PC-3 (cell line): ENCODE data around the gene YBX2. TPM values are rescaled to one million over a fixed set of nuclear protein-coding genes. Genes with fewer than 3 reads are reported as not detected.
"Not testable (repeated sequence)": the region's sequence is repeated elsewhere in the genome, so short reads cannot be mapped to it uniquely, and the experiment has no call there.

ENCODE experiments used
- ATAC-seq: fragments of 200-7000 bp; cut with Tn5 transposase; 2 replicates; pipeline ENCODE4 v1.9.1; 2020; ENCODE audit warnings: mild to moderate bottlenecking, moderate library complexity
- BruUV-seq: library from RNA; stranded (reverse); fragments of 400-500 nt; replicated peaks from 2 replicates; lab custom pipeline; 2021; lab: Mats Ljungman, UMichigan
- CTCF ChIA-PET: fragments of 300-600 bp; sonication (Branson Sonifier 250); formaldehyde crosslinking; loops from one replicate; lab custom pipeline; 2022; ENCODE audit warnings: antibody characterized with exemption; lab: Charles Lee
- POLR2A ChIA-PET: fragments of 300-600 bp; sonication (Branson Sonifier 250); formaldehyde crosslinking; loops from one replicate; lab custom pipeline; 2022; ENCODE audit warnings: antibody characterized with exemption; ENCODE audit not compliant: unreplicated experiment; lab: Charles Lee
- DNase-seq: peaks from one replicate; pipeline ENCODE4 v3.0.0-alpha.2; 2015
- H2AFZ ChIP-seq: fragments of 300-600 bp; sonication (generic); 2 replicates; pipeline ENCODE4 v1.6.0; 2016; ENCODE audit warnings: antibody characterized with exemption, low read length
- H3F3A ChIP-seq: fragments of 300-600 bp; sonication (generic); one replicate; pipeline ENCODE4 v1.6.0; 2017; ENCODE audit warnings: antibody characterized with exemption, low read length, control low read depth, mild to moderate bottlenecking; ENCODE audit not compliant: unreplicated experiment
- H3K27ac ChIP-seq: fragments of 300-600 bp; sonication (generic); 2 replicates; pipeline ENCODE4 v1.5.1; 2016; ENCODE audit warnings: mild to moderate bottlenecking, low read length
- H3K27me3 ChIP-seq: fragments of 300-600 bp; sonication (generic); 2 replicates; pipeline ENCODE4 v1.6.1; 2016; ENCODE audit warnings: low read length, mixed read lengths
- H3K36me3 ChIP-seq: fragments of 300-600 bp; sonication (generic); 2 replicates; pipeline ENCODE4 v1.6.1; 2016; ENCODE audit warnings: low read depth, mixed run types, low read length, mixed read lengths
- H3K4me1 ChIP-seq: fragments of 300-600 bp; sonication (generic); 2 replicates; pipeline ENCODE4 v1.5.1; 2016; ENCODE audit warnings: low read length; ENCODE audit not compliant: insufficient read depth
- H3K4me2 ChIP-seq: fragments of 300-600 bp; sonication (generic); 2 replicates; pipeline ENCODE4 v1.6.0; 2016; ENCODE audit warnings: low read length
- H3K4me3 ChIP-seq: fragments of 300-600 bp; sonication (generic); 2 replicates; pipeline ENCODE4 v1.5.1; 2016; ENCODE audit warnings: mild to moderate bottlenecking, low read length, mixed read lengths
- H3K79me2 ChIP-seq: fragments of 300-600 bp; sonication (generic); 2 replicates; pipeline ENCODE4 v1.6.1; 2017; ENCODE audit warnings: low read length, mixed read lengths
- H3K9ac ChIP-seq: fragments of 300-600 bp; sonication (generic); 2 replicates; pipeline ENCODE4 v1.6.0; 2016; ENCODE audit warnings: mild to moderate bottlenecking, low read length
- H3K9me2 ChIP-seq: fragments of 300-600 bp; sonication (generic); replicated peaks from 2 replicates; pipeline ENCODE4 v1.6.1; 2016; ENCODE audit warnings: mixed run types, low read length, mixed read lengths
- H3K9me3 ChIP-seq: fragments of 300-600 bp; sonication (generic); 2 replicates; pipeline ENCODE4 v1.6.1; 2016; ENCODE audit warnings: low read length, mixed read lengths
- H4K20me1 ChIP-seq: fragments of 300-600 bp; sonication (generic); 2 replicates; pipeline ENCODE4 v1.6.1; 2016; ENCODE audit warnings: low read length, mixed read lengths
- EZH2 ChIP-seq: fragments of 300-600 bp; sonication (generic); IDR thresholded peaks from one replicate; pipeline ENCODE4 v1.6.1; 2017; ENCODE audit warnings: antibody characterized with exemption, mild to moderate bottlenecking, low read length; ENCODE audit not compliant: unreplicated experiment
- EZH2phosphoT487 ChIP-seq: fragments of 300-600 bp; sonication (generic); IDR thresholded peaks from 2 replicates; pipeline ENCODE4 v1.6.1; 2018; ENCODE audit warnings: mild to moderate bottlenecking, antibody characterized with exemption, low read length, borderline replicate concordance
- intact Hi-C: fragments of 100-400 bp; cut with micrococcal nuclease; formaldehyde crosslinking; loops from 2 replicates; pipeline ENCODE4 v1.9.0; 2023
- total RNA-seq: library from RNA; depleted of rRNA; stranded (reverse); fragments of >200 nt; gene quantifications from 2 replicates; pipeline ENCODE4 v1.2.3, GENCODE V29; 2014
- TF ChIP-seq, protein P1 (sequence below): fragments of 300-600 bp; sonication (generic); conservative IDR thresholded peaks from 2 replicates; pipeline ENCODE4 v1.5.1; 2017; ENCODE audit warnings: antibody characterized with exemption, low read depth, mild to moderate bottlenecking, low read length

The YBX2 gene
- total RNA-seq, 1 experiment from 2014 or later = 1.1 TPM

DNA sequence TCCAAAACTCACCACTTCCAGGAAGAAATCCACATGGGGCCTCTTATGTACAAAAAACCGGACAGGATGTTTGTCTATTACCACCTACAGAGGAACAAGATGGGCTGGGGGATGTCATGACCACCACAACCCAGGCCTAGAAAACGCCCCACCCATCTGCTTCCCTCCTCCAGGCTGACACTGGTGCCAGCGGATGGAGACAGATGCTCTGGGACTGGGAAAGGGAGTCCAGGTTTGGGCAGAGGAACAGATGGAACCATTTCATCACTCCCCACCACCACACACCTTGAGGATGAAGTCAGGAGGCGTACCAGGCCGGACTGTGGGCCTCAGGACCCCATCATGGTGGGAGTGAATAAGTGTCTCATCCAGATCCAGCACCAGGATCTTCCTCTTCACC is 47.7 kb downstream of the YBX2 start:
- 0 out of 2 replicates have a peak, but pooled peaks cover 5% of the 10 kb centered on the region for H4K20me1 ChIP-seq
- no peaks in the 10 kb centered on the region for H3K9me3 ChIP-seq
- no peak overlapping the region for H2AFZ ChIP-seq
- BruUV-seq = no TSS peak
- H3K4me1 ChIP-seq = peaks cover 8% of the 10 kb centered on the region; the same call in 1 of the 2 replicates
- ChIA-PET CTCF (no interaction called here), POLR2A (no interaction called here)
- ATAC-seq (no peak), DNase-seq (no peak)
- intact Hi-C loops = no loop called here
- H3K27ac ChIP-seq = no peak overlapping the region
- H3K9me2 ChIP-seq = no peaks in the 10 kb centered on the region
- H3K79me2 ChIP-seq = peaks cover 54% of the 10 kb centered on the region
- no peak overlapping the region for H3K4me2 ChIP-seq
- no peaks in the 10 kb centered on the region for H3K27me3 ChIP-seq
- H3K36me3 ChIP-seq = peaks cover 5% of the 10 kb centered on the region; the same call in 1 of the 2 replicates
- H3K9ac ChIP-seq = no peak overlapping the region
- no peaks in the 10 kb centered on the region for H3F3A ChIP-seq
- TF ChIP-seq, protein P1, sequence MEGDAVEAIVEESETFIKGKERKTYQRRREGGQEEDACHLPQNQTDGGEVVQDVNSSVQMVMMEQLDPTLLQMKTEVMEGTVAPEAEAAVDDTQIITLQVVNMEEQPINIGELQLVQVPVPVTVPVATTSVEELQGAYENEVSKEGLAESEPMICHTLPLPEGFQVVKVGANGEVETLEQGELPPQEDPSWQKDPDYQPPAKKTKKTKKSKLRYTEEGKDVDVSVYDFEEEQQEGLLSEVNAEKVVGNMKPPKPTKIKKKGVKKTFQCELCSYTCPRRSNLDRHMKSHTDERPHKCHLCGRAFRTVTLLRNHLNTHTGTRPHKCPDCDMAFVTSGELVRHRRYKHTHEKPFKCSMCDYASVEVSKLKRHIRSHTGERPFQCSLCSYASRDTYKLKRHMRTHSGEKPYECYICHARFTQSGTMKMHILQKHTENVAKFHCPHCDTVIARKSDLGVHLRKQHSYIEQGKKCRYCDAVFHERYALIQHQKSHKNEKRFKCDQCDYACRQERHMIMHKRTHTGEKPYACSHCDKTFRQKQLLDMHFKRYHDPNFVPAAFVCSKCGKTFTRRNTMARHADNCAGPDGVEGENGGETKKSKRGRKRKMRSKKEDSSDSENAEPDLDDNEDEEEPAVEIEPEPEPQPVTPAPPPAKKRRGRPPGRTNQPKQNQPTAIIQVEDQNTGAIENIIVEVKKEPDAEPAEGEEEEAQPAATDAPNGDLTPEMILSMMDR = no peak
- TF ChIP-seq EZH2phosphoT487 (no peak), EZH2 (no peak)
- no peak overlapping the region for H3K4me3 ChIP-seq

DNA sequence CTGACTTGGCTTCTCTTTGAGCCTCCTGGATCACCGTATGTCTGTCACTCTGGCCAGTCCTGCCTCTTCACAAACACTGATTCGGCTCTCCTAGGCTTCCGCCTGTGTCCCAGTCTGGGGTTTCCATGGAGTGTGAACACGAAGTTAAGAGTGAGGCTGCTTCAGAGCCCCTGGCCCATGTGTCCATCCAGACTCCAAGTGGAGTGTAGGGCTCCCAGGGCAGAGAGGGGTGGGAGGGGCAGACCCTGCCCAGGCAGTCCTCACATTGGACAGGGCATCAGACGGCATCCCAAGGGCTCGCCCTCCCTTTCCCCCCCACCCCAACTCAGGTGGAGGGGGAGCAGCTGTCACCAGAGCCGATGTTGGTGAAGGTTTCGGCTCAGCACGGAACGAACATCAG is 50.6 kb downstream of the YBX2 start:
- Histone ChIP-seq H3K79me2 (peaks cover 54% of the 10 kb centered on the region), H3K4me1 (peaks cover 17% of the 10 kb centered on the region)
- POLR2A ChIA-PET, H2AFZ ChIP-seq, H3K27ac ChIP-seq, H3K9ac ChIP-seq, H3K9me2 ChIP-seq, BruUV-seq, ATAC-seq, H3K4me3 ChIP-seq, H4K20me1 ChIP-seq, H3K36me3 ChIP-seq, H3K4me2 ChIP-seq, DNase-seq, H3K9me3 ChIP-seq, H3K27me3 ChIP-seq, H3F3A ChIP-seq, CTCF ChIA-PET: not testable (repeated sequence)
- intact Hi-C loops = loop anchor here (5.0 kb wide), 1 partner anchor 63 kb away; the partner anchor contains the start of gene EIF5A

GRCh38 chr17:7243453-7243729 is 51.0 kb downstream of the YBX2 start:
- POLR2A ChIA-PET = no interaction called here
- peaks cover 5% of the 10 kb centered on the region; the same call in 1 of the 2 replicates for H3K36me3 ChIP-seq
- TSS peak; percentile 20 for BruUV-seq

More at GRCh38 chr17:7243453-7243729, 51.0 kb downstream of the YBX2 start:
- H3K4me1 ChIP-seq = peaks cover 17% of the 10 kb centered on the region
- no peaks in the 10 kb centered on the region for H4K20me1 ChIP-seq
- no peaks in the 10 kb centered on the region for H3K9me3 ChIP-seq
- DNase-seq (no peak), ATAC-seq (no peak)
- intact Hi-C loops = loop anchor here (5.0 kb wide), 1 partner anchor 64 kb away; the partner anchor contains the start of gene EIF5A
- peak overlapping the region; percentile 80; the same call in 1 of the 2 replicates for H2AFZ ChIP-seq
- H3K27ac ChIP-seq = peak overlapping the region; percentile 10; the same call in 1 of the 2 replicates
- H3K9me2 ChIP-seq = no peaks in the 10 kb centered on the region
- no peaks in the 10 kb centered on the region for H3K27me3 ChIP-seq
- H3K9ac ChIP-seq = peak overlapping the region; percentile 89
- CTCF ChIA-PET = no interaction called here
- H3F3A ChIP-seq = no peaks in the 10 kb centered on the region
- H3K79me2 ChIP-seq = peaks cover 53% of the 10 kb centered on the region
- peak overlapping the region; percentile 86 for H3K4me3 ChIP-seq
- no peak for TF ChIP-seq EZH2phosphoT487
- TF ChIP-seq, protein P1 = no peak
- no peak for TF ChIP-seq EZH2
- peak overlapping the region; percentile 99 for H3K4me2 ChIP-seq
